AG04450 (cell line): ENCODE data around the gene NCOA1. TPM values are rescaled to one million over a fixed set of nuclear protein-coding genes. Genes with fewer than 3 reads are reported as not detected.

ENCODE experiments used
- CTCF ChIA-PET: fragments of 300-600, 350-600 bp; formaldehyde crosslinking; extraction: SDS; loops from one replicate; lab custom pipeline; 2022; ENCODE audit warnings: antibody characterized with exemption, inconsistent platforms; lab: Charles Lee
- POLR2A ChIA-PET: fragments of 350-600 bp; formaldehyde crosslinking; extraction: SDS; loops from one replicate; lab custom pipeline; 2021; ENCODE audit warnings: antibody characterized with exemption, inconsistent platforms; lab: Yijun Ruan, JAX
- DNase-seq: peaks from one replicate; pipeline ENCODE4 v3.0.0-alpha.2; 2011; ENCODE audit warnings: low read depth, low spot score
- H3K27ac ChIP-seq: one replicate; pipeline ENCODE4 v1.5.1; 2012; ENCODE audit warnings: low read depth, low read length, control low read depth
- H3K27me3 ChIP-seq: one replicate; pipeline ENCODE4 v1.6.0; 2012; ENCODE audit warnings: low read length; ENCODE audit not compliant: control insufficient read depth, insufficient read depth
- H3K4me3 ChIP-seq: 2 replicates; pipeline ENCODE4 v1.5.1; 2011; ENCODE audit warnings: mild to moderate bottlenecking, low read depth, low read length, control low read depth
- H3K9me3 ChIP-seq: 2 replicates; pipeline ENCODE4 v1.5.1; 2012; ENCODE audit warnings: low read length; ENCODE audit not compliant: control insufficient read depth, insufficient read depth
- polyA plus RNA-seq: library from polyadenylated mRNA; depleted of rRNA; stranded (reverse); fragments of >200 nt; gene quantifications from 2 replicates; pipeline ENCODE4 v1.2.3, GENCODE V29; 2011
- TF ChIP-seq, protein P1 (sequence below): IDR thresholded peaks from 2 replicates; pipeline ENCODE4 v1.5.1; 2011; ENCODE audit warnings: low read depth, low read length, control low read depth, inconsistent platforms

Gene NCOA1
- polyA plus RNA-seq, 1 experiment, result 20.8 TPM

DNA sequence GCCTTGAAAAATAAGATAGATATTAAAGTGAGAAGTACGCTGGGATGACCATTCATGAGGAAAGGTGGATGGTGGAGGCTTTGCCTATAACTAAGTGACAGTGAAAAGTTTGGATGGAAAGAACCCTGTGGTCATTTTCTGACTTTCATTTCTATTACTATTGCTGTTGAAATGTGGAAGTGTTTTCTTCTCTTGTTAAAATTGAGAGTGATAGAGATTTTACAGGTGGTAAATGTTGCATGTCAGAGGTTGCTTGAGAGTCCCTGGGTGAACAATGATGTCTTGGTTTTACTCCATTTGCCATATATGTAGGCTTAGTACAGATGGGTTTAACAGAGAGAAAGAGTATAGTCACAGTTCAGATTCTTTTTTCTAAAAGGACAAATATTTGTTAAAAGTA is 18.4 kb downstream of the NCOA1 start:
- Histone ChIP-seq H3K27ac (no peak overlapping the region), H3K27me3 (no peaks in the 10 kb centered on the region), H3K9me3 (no peaks in the 10 kb centered on the region), H3K4me3 (no peak overlapping the region)
- ChIA-PET CTCF (no interaction called here), POLR2A (no interaction called here)
- TF ChIP-seq, protein P1, sequence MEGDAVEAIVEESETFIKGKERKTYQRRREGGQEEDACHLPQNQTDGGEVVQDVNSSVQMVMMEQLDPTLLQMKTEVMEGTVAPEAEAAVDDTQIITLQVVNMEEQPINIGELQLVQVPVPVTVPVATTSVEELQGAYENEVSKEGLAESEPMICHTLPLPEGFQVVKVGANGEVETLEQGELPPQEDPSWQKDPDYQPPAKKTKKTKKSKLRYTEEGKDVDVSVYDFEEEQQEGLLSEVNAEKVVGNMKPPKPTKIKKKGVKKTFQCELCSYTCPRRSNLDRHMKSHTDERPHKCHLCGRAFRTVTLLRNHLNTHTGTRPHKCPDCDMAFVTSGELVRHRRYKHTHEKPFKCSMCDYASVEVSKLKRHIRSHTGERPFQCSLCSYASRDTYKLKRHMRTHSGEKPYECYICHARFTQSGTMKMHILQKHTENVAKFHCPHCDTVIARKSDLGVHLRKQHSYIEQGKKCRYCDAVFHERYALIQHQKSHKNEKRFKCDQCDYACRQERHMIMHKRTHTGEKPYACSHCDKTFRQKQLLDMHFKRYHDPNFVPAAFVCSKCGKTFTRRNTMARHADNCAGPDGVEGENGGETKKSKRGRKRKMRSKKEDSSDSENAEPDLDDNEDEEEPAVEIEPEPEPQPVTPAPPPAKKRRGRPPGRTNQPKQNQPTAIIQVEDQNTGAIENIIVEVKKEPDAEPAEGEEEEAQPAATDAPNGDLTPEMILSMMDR, result no peak
- DNase-seq, result no peak

DNA sequence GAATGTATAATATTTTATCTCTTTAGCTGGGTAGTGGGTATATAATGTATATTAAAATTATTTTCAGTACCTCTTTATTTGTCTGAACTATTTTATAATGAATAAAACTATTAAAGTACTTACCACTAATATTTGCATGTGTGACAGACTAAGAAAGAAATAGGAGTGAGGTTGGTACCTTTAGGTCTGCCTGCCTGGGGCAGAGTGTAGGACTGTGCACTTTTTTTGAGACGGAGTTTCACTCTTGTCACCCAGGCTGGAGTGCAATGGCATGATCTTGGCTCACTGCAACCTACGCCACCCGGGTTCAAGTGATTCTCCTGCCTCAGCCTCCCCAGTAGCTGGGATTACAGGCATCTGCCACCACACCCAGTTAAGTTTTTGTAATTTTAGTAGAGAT is 18.8 kb downstream of the NCOA1 start:
- Histone ChIP-seq H3K9me3 (no peaks in the 10 kb centered on the region), H3K27me3 (no peaks in the 10 kb centered on the region), H3K27ac (no peak overlapping the region), H3K4me3 (no peak overlapping the region)
- DNase-seq, result no peak
- POLR2A ChIA-PET, result no interaction called here
- TF ChIP-seq, protein P1, result no peak
- CTCF ChIA-PET, result no interaction called here

DNA sequence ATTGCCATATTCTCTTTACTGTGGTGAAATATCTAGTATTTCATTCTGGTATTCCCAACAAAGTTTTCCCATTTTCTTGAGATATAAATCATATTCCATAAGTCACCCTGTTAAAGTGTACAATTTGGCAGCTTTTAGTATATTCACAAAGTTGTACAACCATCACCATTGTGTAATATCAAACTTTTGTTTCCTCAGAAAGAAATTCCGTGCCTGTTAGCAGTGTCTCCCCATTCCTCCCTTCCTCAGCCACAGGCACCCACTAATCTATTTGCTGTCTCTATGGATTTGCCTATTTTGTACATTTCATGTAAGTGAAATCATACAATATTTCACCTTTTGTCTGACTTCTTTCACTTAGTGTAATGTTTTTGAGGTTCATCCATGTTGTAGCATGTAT is 19.7 kb downstream of the NCOA1 start:
- Histone ChIP-seq H3K27ac (no peak overlapping the region), H3K9me3 (no peaks in the 10 kb centered on the region), H3K4me3 (no peak overlapping the region), H3K27me3 (no peaks in the 10 kb centered on the region)
- CTCF ChIA-PET, result no interaction called here
- TF ChIP-seq, protein P1, result no peak
- DNase-seq, result no peak
- POLR2A ChIA-PET, result no interaction called here

DNA sequence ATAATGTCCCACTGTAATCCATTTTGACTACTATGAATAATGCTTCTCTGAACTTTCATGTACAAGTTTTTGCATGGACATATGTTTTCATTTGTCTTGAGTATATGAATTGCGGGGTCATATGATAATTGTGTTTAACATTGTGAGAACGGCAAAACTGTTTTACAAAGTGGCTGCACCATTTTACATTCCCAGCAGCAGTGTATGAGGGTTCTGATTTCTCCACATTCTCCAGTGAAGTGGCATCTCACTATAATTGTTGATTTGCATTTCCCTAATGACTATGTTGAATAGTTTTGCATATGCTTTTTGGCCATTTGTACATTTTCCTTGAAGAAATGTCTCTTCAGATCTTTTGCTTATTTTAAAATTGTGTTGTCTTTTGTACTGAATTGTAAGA is 20.1 kb downstream of the NCOA1 start:
- no peak for DNase-seq
- POLR2A ChIA-PET, result no interaction called here
- Histone ChIP-seq H3K9me3 (no peaks in the 10 kb centered on the region), H3K4me3 (no peak overlapping the region), H3K27me3 (no peaks in the 10 kb centered on the region), H3K27ac (no peak overlapping the region)
- TF ChIP-seq, protein P1, result no peak
- CTCF ChIA-PET, result no interaction called here

DNA sequence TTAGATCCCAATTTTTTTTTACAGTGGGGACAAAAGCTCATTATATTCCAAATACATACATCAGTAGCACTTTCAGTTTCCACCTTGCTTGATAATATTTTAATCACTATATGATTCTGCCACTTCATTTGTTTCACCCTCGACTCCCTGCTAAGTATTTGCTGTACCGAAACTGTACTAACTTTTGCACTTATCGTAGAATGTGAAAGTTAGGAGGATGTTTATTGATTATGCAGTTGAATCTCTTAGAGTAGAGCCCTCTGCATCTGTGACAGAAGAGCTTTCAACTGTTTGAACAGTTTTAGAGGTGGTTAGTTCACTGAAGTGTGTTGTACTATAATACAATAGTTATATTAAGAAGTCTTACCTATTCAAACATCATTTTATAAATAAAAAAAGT is 20.8 kb downstream of the NCOA1 start:
- TF ChIP-seq, protein P1, result no peak
- ChIA-PET CTCF (no interaction called here), POLR2A (no interaction called here)
- no peaks in the 10 kb centered on the region for H3K27me3 ChIP-seq
- H3K9me3 ChIP-seq, result no peaks in the 10 kb centered on the region
- no peak overlapping the region for H3K4me3 ChIP-seq
- DNase-seq, result no peak
- H3K27ac ChIP-seq, result no peak overlapping the region
